Measurements from ENCODE around the gene CCNF. TPM values are rescaled to one million over a fixed set of nuclear protein-coding genes. Genes with fewer than 3 reads are reported as not detected.

Gene CCNF
- 2.9 TPM for total RNA-seq
- 0.77 TPM for polyA plus RNA-seq (ENCODE audit: insufficient read depth, low read depth, low replicate concordance)
- long read RNA-seq, donor 1, full-length matches to known transcripts = 3 of 3 reads
- long read RNA-seq, donor 1, partial matches to known transcripts = 0 of 3 reads
- long read RNA-seq, donor 1, other reads (novel, unspliced or antisense) = 0 of 3 reads
- long read RNA-seq, donor 2, full-length matches to known transcripts = 4 of 4 reads
- long read RNA-seq, donor 2, partial matches to known transcripts = 0 of 4 reads
- long read RNA-seq, donor 2, other reads (novel, unspliced or antisense) = 0 of 4 reads
- long read RNA-seq, donor 3 = 0 reads
- long read RNA-seq, donor 4, full-length matches to known transcripts = 1 of 1 reads
- long read RNA-seq, donor 4, partial matches to known transcripts = 0 of 1 reads
- long read RNA-seq, donor 4, other reads (novel, unspliced or antisense) = 0 of 1 reads
- long read RNA-seq, donor 5 = 0 reads
- long read RNA-seq, donor 6 = 0 reads
- long read RNA-seq, donor 7, partial matches to known transcripts = 2 of 7 reads
- long read RNA-seq, donor 7, other reads (novel, unspliced or antisense) = 5 of 7 reads
- long read RNA-seq, donor 8, full-length matches to known transcripts = 2 of 2 reads
- long read RNA-seq, donor 8, partial matches to known transcripts = 0 of 2 reads
- long read RNA-seq, donor 8, other reads (novel, unspliced or antisense) = 0 of 2 reads
- long read RNA-seq, donor 9, full-length matches to known transcripts = 2 of 2 reads
- long read RNA-seq, donor 9, partial matches to known transcripts = 0 of 2 reads
- long read RNA-seq, donor 9, other reads (novel, unspliced or antisense) = 0 of 2 reads
- long read RNA-seq, donor 10, full-length matches to known transcripts = 1 of 1 reads
- long read RNA-seq, donor 10, partial matches to known transcripts = 0 of 1 reads
- long read RNA-seq, donor 10, other reads (novel, unspliced or antisense) = 0 of 1 reads

DNA sequence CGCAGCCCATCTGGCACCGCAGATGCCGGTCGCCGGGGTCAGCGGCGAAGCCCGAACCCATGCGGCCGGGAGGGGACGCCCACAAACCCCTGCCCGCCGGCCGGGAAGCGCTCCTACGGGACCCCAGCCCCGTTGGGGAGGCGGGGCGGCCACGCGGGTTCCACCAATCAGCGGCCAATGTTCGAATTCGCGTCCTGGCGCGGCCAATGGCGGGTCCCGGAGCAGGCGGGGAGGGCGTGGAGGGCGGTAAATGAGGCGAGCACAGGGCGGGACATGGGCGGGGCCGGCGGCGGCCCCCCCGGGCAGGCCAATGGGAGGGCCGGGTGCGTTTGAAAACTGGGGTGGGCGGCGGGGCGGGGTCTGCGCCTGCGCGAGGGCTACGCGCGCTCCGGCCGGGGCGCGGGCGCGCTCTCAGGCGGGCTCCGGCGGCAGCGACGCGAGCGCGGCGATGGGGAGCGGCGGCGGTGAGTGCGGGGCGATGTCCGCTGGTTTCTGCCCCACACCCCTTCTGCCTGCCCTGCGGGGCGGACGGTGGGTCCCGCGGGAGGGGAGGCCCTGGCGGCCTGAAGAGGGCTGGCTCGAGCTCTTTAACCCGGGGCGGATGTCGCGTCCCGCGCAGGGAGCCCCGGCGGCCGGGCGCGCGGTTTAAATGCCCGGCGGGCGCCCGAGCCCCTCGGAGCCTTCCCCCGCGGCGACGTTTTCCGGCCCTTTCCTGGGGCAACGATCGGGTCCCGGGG lies at the start of gene CCNF:
Gene CCNF, plus strand, starts transcription at position 414 of the 737 bp plus-strand sequence. Its CDS starts 35 bp downstream, at position 449.
- FAIRE-seq (no peak), DNase-seq (peak; percentile 98 to 99 (median 99))
- no peaks in the 10 kb centered on the region for H3K9me3 ChIP-seq (ENCODE audit: control insufficient read depth in 2 of 3, insufficient read depth in 1 of 3, low read length in 3 of 3)
- peak within 1 kb of the TSS; percentile 32 to 43 for H3K27ac ChIP-seq (ENCODE audit: low read depth in 2 of 2, low read length in 2 of 2)
- H3K4me3 ChIP-seq (ENCODE audit: low read length in 3 of 3) = peak within 1 kb of the TSS; percentile 59 to 77 (median 71)
- TF ChIP-seq, protein P1, sequence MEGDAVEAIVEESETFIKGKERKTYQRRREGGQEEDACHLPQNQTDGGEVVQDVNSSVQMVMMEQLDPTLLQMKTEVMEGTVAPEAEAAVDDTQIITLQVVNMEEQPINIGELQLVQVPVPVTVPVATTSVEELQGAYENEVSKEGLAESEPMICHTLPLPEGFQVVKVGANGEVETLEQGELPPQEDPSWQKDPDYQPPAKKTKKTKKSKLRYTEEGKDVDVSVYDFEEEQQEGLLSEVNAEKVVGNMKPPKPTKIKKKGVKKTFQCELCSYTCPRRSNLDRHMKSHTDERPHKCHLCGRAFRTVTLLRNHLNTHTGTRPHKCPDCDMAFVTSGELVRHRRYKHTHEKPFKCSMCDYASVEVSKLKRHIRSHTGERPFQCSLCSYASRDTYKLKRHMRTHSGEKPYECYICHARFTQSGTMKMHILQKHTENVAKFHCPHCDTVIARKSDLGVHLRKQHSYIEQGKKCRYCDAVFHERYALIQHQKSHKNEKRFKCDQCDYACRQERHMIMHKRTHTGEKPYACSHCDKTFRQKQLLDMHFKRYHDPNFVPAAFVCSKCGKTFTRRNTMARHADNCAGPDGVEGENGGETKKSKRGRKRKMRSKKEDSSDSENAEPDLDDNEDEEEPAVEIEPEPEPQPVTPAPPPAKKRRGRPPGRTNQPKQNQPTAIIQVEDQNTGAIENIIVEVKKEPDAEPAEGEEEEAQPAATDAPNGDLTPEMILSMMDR (IDR thresholded peaks at IDR 0.05; ENCODE audit: borderline replicate concordance, extremely low read depth, insufficient read depth) = no peak
- intact Hi-C loops (cut with DNase I) = no loop called here
- peaks cover 0 to 3% (median 0%) of the 10 kb centered on the region in 3 donors for H3K36me3 ChIP-seq (ENCODE audit: control insufficient read depth in 2 of 3, insufficient read depth in 3 of 3, low read length in 3 of 3)
- peaks cover 0 to 14% (median 9%) of the 10 kb centered on the region in 3 donors for H3K4me1 ChIP-seq (ENCODE audit: control insufficient read depth in 2 of 3, insufficient read depth in 2 of 3, low read depth in 1 of 3, low read length in 3 of 3)
- H3K9ac ChIP-seq (ENCODE audit: low read length in 3 of 3) = peak within 1 kb of the TSS; percentile 29 to 61 (median 60)
- no peaks in the 10 kb centered on the region for H3K27me3 ChIP-seq (ENCODE audit: control insufficient read depth, insufficient read depth, low read length)

GRCh38 chr16:2383501-2383900 lies 45.7 kb upstream of the CCNF start:
- H3K27me3 ChIP-seq (ENCODE audit: control insufficient read depth, insufficient read depth, low read length) = no peaks in the 10 kb centered on the region
- H3K4me3 ChIP-seq (ENCODE audit: low read length in 3 of 3) = no peak overlapping the region
- H3K9me3 ChIP-seq (ENCODE audit: control insufficient read depth in 2 of 3, insufficient read depth in 1 of 3, low read length in 3 of 3) = no peaks in the 10 kb centered on the region
- DNase-seq (no peak), FAIRE-seq (no peak)
- no peak overlapping the region for H3K27ac ChIP-seq (ENCODE audit: low read depth in 2 of 2, low read length in 2 of 2)
- intact Hi-C loops (cut with DNase I) = no loop called here
- no peaks in the 10 kb centered on the region for H3K36me3 ChIP-seq (ENCODE audit: control insufficient read depth in 2 of 3, insufficient read depth in 3 of 3, low read length in 3 of 3)
- TF ChIP-seq, protein P1 (IDR thresholded peaks at IDR 0.05; ENCODE audit: borderline replicate concordance, extremely low read depth, insufficient read depth) = no peak
- H3K4me1 ChIP-seq (ENCODE audit: control insufficient read depth in 2 of 3, insufficient read depth in 2 of 3, low read depth in 1 of 3, low read length in 3 of 3) = no peaks in the 10 kb centered on the region
- H3K9ac ChIP-seq (ENCODE audit: low read length in 3 of 3) = no peak overlapping the region

GRCh38 chr16:2384426-2384825 lies 44.8 kb upstream of the CCNF start:
- TF ChIP-seq, protein P1 (IDR thresholded peaks at IDR 0.05; ENCODE audit: borderline replicate concordance, extremely low read depth, insufficient read depth) = no peak
- H3K27ac ChIP-seq (ENCODE audit: low read depth in 2 of 2, low read length in 2 of 2) = no peak overlapping the region
- H3K9me3 ChIP-seq (ENCODE audit: control insufficient read depth in 2 of 3, insufficient read depth in 1 of 3, low read length in 3 of 3) = no peaks in the 10 kb centered on the region
- no peaks in the 10 kb centered on the region for H3K36me3 ChIP-seq (ENCODE audit: control insufficient read depth in 2 of 3, insufficient read depth in 3 of 3, low read length in 3 of 3)
- DNase-seq (no peak), FAIRE-seq (no peak)
- no peak overlapping the region for H3K4me3 ChIP-seq (ENCODE audit: low read length in 3 of 3)
- intact Hi-C loops (cut with DNase I) = no loop called here
- H3K27me3 ChIP-seq (ENCODE audit: control insufficient read depth, insufficient read depth, low read length) = no peaks in the 10 kb centered on the region
- H3K9ac ChIP-seq (ENCODE audit: low read length in 3 of 3) = no peak overlapping the region
- H3K4me1 ChIP-seq (ENCODE audit: control insufficient read depth in 2 of 3, insufficient read depth in 2 of 3, low read depth in 1 of 3, low read length in 3 of 3) = no peaks in the 10 kb centered on the region
